HepG2 (cell line): ENCODE data around the gene UGT1A7. TPM values are rescaled to one million over a fixed set of nuclear protein-coding genes. Genes with fewer than 3 reads are reported as not detected.

Experiments
- CCAR2 ChIP-seq: fragments of 200-400 bp; formaldehyde crosslinking; optimal IDR thresholded peaks from 2 replicates; pipeline ENCODE3; 2018; ENCODE audit warnings: low read depth, mild to moderate bottlenecking, low read length, moderate library complexity
- CREB1 ChIP-seq, 2 experiments: fragments of 450-650 bp in 1 of 2; IDR thresholded peaks; 2 replicates each; pipeline ENCODE4 v1.6.1; 2016 to 2017; ENCODE audit warnings: control low read depth in 1 of 2, mild to moderate bottlenecking in 1 of 2, missing compliant biosample characterization in 1 of 2, missing genetic modification characterization in 1 of 2
- ELF1 ChIP-seq: sonication (generic); formaldehyde crosslinking; IDR thresholded peaks from 2 replicates; pipeline ENCODE4 v1.4.0; 2020; ENCODE audit warnings: missing genetic modification reagents
- HNF4A ChIP-seq: sonication (generic); formaldehyde crosslinking; IDR thresholded peaks from 2 replicates; pipeline ENCODE4 v1.4.0; 2020; ENCODE audit warnings: missing genetic modification reagents
- IKZF4 ChIP-seq: sonication (generic); formaldehyde crosslinking; IDR thresholded peaks from 2 replicates; pipeline ENCODE4 v1.5.1; 2020; ENCODE audit warnings: borderline replicate concordance, mild to moderate bottlenecking, low read depth, missing genetic modification reagents; ENCODE audit errors: not compliant biosample characterization
- LCORL ChIP-seq, 2 experiments: fragments of 450-650 bp in 1 of 2; sonication (generic) in 1 of 2; formaldehyde crosslinking in 1 of 2; IDR thresholded peaks; 2 replicates each; pipeline versions ENCODE4 v1.5.0 to v1.6.1; 2017 to 2020; ENCODE audit warnings: antibody characterized with exemption in 1 of 2, missing genetic modification reagents in 1 of 2
- PAWR ChIP-seq: sonication (generic); formaldehyde crosslinking; IDR thresholded peaks from 2 replicates; pipeline ENCODE4 v1.4.0; 2020; ENCODE audit warnings: missing genetic modification reagents, mild to moderate bottlenecking, borderline replicate concordance
- PCBP2 ChIP-seq: fragments of 200-400 bp; formaldehyde crosslinking; optimal IDR thresholded peaks from 2 replicates; pipeline ENCODE3; 2018; ENCODE audit warnings: low read length, low read depth; ENCODE audit not compliant: poor library complexity, severe bottlenecking
- PLRG1 ChIP-seq: fragments of 450-650 bp; conservative IDR thresholded peaks from 2 replicates; pipeline ENCODE4 v1.6.1; 2016
- TBX3 ChIP-seq: fragments of 450-650 bp; IDR thresholded peaks from 2 replicates; pipeline ENCODE4 v1.6.1; 2017; ENCODE audit warnings: antibody characterized with exemption, mild to moderate bottlenecking, inconsistent platforms, borderline replicate concordance
- ZNF367 ChIP-seq: sonication (generic); formaldehyde crosslinking; IDR thresholded peaks from 2 replicates; pipeline ENCODE4 v1.4.0; 2020; ENCODE audit warnings: missing genetic modification reagents, borderline replicate concordance
- ZNF747 ChIP-seq: sonication (generic); formaldehyde crosslinking; IDR thresholded peaks from 2 replicates; pipeline ENCODE4 v1.8.1; 2023; ENCODE audit warnings: missing genetic modification reagents, mild to moderate bottlenecking, borderline replicate concordance
- ZNF841 ChIP-seq: sonication (generic); formaldehyde crosslinking; IDR thresholded peaks from 2 replicates; pipeline ENCODE4 v1.8.1; 2023; ENCODE audit warnings: missing genetic modification reagents, borderline replicate concordance
- polyA plus RNA-seq, 8 experiments: library from polyadenylated mRNA; depleted of rRNA in 3 of 8; stranded (reverse) in 7 of 8; unstranded in 1 of 8; fragments of >200 nt; fragmentation: Illumina TruSeq in 4 of 8; extraction: Trizol in 4 of 8; gene quantifications; 2 replicates each; pipeline versions ENCODE4 v1.2.1 to v1.2.3, GENCODE V29; 2011 to 2016; ENCODE audit warnings: low read depth in 4 of 8, missing spikeins in 1 of 8, mixed read lengths in 1 of 8; ENCODE audit not compliant: insufficient read depth in 1 of 8
- total RNA-seq, 5 experiments: library from RNA; depleted of rRNA; stranded (reverse); fragments of >200 nt; fragmentation: Illumina TruSeq; extraction: Trizol; gene quantifications; 2 replicates each; pipeline ENCODE4 v1.2.3, GENCODE V29; 2016; ENCODE audit warnings: low read depth in 1 of 5
- TF ChIP-seq, protein P1 (sequence below): sonication (generic); formaldehyde crosslinking; IDR thresholded peaks from 2 replicates; pipeline ENCODE4 v1.5.0; 2020; ENCODE audit warnings: mild to moderate bottlenecking, missing genetic modification reagents
- TF ChIP-seq, protein P2 (sequence below): IDR thresholded peaks from 2 replicates; pipeline ENCODE4 v1.6.1; 2016; ENCODE audit warnings: control low read depth
- TF ChIP-seq, protein P3 (sequence below): sonication (generic); formaldehyde crosslinking; IDR thresholded peaks from 2 replicates; pipeline ENCODE4 v1.9.0; 2022; ENCODE audit warnings: low read depth, missing genetic modification reagents
- TF ChIP-seq, protein P4 (sequence below): sonication (generic); formaldehyde crosslinking; IDR thresholded peaks from 2 replicates; pipeline ENCODE4 v1.4.0; 2020; ENCODE audit warnings: missing genetic modification reagents

Gene UGT1A7
- total and polyA plus RNA-seq, 2 of the 13 experiments (the other 11 are each of a cell fraction or from before 2014, with no cell fraction given): not detected

DNA sequence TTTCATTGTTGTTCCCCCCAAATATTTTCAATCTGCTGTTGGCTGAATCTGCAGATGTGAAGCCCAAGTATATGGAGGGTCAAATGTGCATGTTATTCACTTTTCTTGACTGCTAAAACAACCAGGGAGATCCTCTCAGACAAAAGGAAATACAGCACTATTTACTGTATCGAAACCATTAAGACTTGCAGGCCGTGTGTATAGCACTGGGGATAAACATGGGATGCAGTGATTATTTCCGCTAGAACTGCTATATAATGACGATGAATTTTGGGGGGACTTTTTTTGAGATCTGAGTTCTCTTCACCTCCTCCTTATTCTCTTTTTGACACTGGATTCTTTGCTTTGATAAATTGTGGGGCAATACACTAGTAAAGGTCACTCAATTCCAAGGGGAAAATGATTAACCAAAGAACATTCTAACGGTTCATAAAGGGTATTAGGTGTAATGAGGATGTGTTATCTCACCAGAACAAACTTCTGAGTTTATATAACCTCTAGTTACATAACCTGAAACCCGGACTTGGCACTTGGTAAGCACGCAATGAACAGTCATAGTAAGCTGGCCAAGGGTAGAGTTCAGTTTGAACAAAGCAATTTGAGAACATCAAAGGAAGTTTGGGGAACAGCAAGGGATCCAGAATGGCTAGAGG, 74.9 kb downstream of the UGT1A7 start (continued):
- TF ChIP-seq, protein P1, sequence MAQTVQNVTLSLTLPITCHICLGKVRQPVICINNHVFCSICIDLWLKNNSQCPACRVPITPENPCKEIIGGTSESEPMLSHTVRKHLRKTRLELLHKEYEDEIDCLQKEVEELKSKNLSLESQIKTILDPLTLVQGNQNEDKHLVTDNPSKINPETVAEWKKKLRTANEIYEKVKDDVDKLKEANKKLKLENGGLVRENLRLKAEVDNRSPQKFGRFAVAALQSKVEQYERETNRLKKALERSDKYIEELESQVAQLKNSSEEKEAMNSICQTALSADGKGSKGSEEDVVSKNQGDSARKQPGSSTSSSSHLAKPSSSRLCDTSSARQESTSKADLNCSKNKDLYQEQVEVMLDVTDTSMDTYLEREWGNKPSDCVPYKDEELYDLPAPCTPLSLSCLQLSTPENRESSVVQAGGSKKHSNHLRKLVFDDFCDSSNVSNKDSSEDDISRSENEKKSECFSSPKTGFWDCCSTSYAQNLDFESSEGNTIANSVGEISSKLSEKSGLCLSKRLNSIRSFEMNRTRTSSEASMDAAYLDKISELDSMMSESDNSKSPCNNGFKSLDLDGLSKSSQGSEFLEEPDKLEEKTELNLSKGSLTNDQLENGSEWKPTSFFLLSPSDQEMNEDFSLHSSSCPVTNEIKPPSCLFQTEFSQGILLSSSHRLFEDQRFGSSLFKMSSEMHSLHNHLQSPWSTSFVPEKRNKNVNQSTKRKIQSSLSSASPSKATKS (CRISPR knock-in tag): no peak
- TF ChIP-seq ZNF747 (CRISPR knock-in tag) (peak; percentile 85; the same call in 1 of the 2 replicates), TBX3 (peak; percentile 99), LCORL (IDR thresholded peaks at IDR 0.05) (peak; percentile 86), LCORL (CRISPR knock-in tag; IDR thresholded peaks at IDR 0.05) (peak; percentile 99), ZNF367 (no peak), ZNF841 (CRISPR knock-in tag) (0 out of 2 replicates have a peak, but pooled peaks have one; percentile 74), PCBP2 (no peak), IKZF4 (CRISPR knock-in tag) (no peak), PLRG1 (no peak), HNF4A (CRISPR knock-in tag) (peak; percentile 95), PAWR (CRISPR knock-in tag) (no peak), ELF1 (peak; percentile 39; the same call in 1 of the 2 replicates), CCAR2 (peak; percentile 54), CREB1 (IDR thresholded peaks at IDR 0.05) (peak; percentile 67), CREB1 (CRISPR knock-in tag; IDR thresholded peaks at IDR 0.05) (peak; percentile 87)
- TF ChIP-seq, protein P2, sequence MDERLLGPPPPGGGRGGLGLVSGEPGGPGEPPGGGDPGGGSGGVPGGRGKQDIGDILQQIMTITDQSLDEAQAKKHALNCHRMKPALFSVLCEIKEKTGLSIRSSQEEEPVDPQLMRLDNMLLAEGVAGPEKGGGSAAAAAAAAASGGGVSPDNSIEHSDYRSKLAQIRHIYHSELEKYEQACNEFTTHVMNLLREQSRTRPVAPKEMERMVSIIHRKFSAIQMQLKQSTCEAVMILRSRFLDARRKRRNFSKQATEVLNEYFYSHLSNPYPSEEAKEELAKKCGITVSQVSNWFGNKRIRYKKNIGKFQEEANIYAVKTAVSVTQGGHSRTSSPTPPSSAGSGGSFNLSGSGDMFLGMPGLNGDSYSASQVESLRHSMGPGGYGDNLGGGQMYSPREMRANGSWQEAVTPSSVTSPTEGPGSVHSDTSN (CRISPR knock-in tag): 0 out of 2 replicates have a peak, but pooled peaks have one; percentile 46
- TF ChIP-seq, protein P3, sequence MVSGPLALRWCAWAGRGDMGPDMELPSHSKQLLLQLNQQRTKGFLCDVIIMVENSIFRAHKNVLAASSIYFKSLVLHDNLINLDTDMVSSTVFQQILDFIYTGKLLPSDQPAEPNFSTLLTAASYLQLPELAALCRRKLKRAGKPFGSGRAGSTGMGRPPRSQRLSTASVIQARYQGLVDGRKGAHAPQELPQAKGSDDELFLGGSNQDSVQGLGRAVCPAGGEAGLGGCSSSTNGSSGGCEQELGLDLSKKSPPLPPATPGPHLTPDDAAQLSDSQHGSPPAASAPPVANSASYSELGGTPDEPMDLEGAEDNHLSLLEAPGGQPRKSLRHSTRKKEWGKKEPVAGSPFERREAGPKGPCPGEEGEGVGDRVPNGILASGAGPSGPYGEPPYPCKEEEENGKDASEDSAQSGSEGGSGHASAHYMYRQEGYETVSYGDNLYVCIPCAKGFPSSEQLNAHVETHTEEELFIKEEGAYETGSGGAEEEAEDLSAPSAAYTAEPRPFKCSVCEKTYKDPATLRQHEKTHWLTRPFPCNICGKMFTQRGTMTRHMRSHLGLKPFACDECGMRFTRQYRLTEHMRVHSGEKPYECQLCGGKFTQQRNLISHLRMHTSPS (CRISPR knock-in tag): peak; percentile 45; the same call in 1 of the 2 replicates
- TF ChIP-seq, protein P4, sequence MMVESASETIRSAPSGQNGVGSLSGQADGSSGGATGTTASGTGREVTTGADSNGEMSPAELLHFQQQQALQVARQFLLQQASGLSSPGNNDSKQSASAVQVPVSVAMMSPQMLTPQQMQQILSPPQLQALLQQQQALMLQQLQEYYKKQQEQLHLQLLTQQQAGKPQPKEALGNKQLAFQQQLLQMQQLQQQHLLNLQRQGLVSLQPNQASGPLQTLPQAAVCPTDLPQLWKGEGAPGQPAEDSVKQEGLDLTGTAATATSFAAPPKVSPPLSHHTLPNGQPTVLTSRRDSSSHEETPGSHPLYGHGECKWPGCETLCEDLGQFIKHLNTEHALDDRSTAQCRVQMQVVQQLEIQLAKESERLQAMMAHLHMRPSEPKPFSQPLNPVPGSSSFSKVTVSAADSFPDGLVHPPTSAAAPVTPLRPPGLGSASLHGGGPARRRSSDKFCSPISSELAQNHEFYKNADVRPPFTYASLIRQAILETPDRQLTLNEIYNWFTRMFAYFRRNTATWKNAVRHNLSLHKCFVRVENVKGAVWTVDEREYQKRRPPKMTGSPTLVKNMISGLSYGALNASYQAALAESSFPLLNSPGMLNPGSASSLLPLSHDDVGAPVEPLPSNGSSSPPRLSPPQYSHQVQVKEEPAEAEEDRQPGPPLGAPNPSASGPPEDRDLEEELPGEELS (CRISPR knock-in tag): peak; percentile 92
